ENCODE data around the gene ZC2HC1B. TPM values are rescaled to one million over a fixed set of nuclear protein-coding genes. Genes with fewer than 3 reads are reported as not detected.

Gene ZC2HC1B
- total and polyA plus RNA-seq, 9 of the 15 experiments (the other 6 are each of a cell fraction or from before 2014, with no cell fraction given) = not detected

DNA sequence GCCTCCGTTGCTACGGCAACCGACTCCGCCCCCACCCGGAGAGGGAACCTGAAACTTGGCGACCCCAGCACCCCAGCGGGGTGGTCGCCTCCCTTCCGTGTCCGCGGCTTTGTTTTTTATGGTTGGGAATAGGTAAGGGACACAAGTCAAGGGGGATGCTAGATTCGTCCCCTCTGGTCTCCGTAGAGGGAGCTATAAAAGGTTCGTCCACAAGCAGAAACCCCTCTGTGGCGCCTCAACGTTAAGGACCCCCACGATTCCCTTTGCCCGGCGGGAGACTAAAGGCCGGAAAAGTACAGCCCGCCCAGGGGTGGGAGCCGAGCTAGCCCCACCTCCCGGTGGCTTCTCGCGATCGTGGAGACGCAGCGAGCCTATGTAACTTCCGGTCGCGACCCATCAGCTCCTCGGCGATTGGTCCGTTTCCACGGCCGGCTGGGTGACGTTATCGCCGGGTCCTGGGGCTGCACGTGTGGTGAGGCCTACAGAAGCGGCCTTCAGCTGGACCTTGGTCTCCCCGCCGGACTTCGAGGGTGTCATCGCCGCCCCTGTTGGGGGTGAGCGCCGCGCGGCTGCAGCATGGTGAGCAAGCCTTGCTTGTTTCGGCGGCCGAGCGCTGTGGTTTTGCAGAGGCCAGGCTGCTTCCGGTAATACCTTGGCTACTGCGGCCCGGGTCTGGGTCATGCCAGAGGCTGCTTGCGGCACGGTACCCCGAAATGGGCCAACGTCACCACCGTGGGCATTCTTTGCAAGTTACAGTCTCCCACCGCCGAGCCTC, 21.2 kb upstream of the ZC2HC1B start, which contains the start of gene LTV1 (continued):
- TF ChIP-seq, protein P1, sequence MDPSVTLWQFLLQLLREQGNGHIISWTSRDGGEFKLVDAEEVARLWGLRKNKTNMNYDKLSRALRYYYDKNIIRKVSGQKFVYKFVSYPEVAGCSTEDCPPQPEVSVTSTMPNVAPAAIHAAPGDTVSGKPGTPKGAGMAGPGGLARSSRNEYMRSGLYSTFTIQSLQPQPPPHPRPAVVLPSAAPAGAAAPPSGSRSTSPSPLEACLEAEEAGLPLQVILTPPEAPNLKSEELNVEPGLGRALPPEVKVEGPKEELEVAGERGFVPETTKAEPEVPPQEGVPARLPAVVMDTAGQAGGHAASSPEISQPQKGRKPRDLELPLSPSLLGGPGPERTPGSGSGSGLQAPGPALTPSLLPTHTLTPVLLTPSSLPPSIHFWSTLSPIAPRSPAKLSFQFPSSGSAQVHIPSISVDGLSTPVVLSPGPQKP (CRISPR knock-in tag; IDR thresholded peaks at IDR 0.05) = no peak
- TF ChIP-seq BCOR (IDR thresholded peaks at IDR 0.05) (no peak), ATF1 (CRISPR knock-in tag; IDR thresholded peaks at IDR 0.05) (peak; percentile 57), ATF1 (tag; IDR thresholded peaks at IDR 0.05) (peak; percentile 98), ERF (CRISPR knock-in tag; IDR thresholded peaks at IDR 0.05) (0 out of 2 replicates have a peak, but pooled peaks have one; percentile 73), POU5F1 (IDR thresholded peaks at IDR 0.05; ENCODE audit: borderline replicate concordance, low read depth, low read length, partially characterized antibody) (no peak), ZNF140 (CRISPR knock-in tag; IDR thresholded peaks at IDR 0.05) (no peak), GABPB2 (CRISPR knock-in tag; conservative IDR thresholded peaks at IDR 0.05) (no peak), EHMT2 (IDR thresholded peaks at IDR 0.05) (no peak), TCF3 (CRISPR knock-in tag; IDR thresholded peaks at IDR 0.05) (no peak)
- TF ChIP-seq, protein P2, sequence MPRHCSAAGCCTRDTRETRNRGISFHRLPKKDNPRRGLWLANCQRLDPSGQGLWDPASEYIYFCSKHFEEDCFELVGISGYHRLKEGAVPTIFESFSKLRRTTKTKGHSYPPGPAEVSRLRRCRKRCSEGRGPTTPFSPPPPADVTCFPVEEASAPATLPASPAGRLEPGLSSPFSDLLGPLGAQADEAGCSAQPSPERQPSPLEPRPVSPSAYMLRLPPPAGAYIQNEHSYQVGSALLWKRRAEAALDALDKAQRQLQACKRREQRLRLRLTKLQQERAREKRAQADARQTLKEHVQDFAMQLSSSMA (CRISPR knock-in tag; IDR thresholded peaks at IDR 0.05) = 0 out of 2 replicates have a peak, but pooled peaks have one; percentile 51
- TF ChIP-seq, protein P3, sequence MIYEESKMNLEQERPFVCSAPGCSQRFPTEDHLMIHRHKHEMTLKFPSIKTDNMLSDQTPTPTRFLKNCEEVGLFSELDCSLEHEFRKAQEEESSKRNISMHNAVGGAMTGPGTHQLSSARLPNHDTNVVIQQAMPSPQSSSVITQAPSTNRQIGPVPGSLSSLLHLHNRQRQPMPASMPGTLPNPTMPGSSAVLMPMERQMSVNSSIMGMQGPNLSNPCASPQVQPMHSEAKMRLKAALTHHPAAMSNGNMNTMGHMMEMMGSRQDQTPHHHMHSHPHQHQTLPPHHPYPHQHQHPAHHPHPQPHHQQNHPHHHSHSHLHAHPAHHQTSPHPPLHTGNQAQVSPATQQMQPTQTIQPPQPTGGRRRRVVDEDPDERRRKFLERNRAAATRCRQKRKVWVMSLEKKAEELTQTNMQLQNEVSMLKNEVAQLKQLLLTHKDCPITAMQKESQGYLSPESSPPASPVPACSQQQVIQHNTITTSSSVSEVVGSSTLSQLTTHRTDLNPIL (CRISPR knock-in tag; IDR thresholded peaks at IDR 0.05) = no peak
- TF ChIP-seq, protein P4, sequence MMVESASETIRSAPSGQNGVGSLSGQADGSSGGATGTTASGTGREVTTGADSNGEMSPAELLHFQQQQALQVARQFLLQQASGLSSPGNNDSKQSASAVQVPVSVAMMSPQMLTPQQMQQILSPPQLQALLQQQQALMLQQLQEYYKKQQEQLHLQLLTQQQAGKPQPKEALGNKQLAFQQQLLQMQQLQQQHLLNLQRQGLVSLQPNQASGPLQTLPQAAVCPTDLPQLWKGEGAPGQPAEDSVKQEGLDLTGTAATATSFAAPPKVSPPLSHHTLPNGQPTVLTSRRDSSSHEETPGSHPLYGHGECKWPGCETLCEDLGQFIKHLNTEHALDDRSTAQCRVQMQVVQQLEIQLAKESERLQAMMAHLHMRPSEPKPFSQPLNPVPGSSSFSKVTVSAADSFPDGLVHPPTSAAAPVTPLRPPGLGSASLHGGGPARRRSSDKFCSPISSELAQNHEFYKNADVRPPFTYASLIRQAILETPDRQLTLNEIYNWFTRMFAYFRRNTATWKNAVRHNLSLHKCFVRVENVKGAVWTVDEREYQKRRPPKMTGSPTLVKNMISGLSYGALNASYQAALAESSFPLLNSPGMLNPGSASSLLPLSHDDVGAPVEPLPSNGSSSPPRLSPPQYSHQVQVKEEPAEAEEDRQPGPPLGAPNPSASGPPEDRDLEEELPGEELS (CRISPR knock-in tag; IDR thresholded peaks at IDR 0.05; ENCODE audit: borderline replicate concordance) = peak; percentile 97
- TF ChIP-seq, protein P5, sequence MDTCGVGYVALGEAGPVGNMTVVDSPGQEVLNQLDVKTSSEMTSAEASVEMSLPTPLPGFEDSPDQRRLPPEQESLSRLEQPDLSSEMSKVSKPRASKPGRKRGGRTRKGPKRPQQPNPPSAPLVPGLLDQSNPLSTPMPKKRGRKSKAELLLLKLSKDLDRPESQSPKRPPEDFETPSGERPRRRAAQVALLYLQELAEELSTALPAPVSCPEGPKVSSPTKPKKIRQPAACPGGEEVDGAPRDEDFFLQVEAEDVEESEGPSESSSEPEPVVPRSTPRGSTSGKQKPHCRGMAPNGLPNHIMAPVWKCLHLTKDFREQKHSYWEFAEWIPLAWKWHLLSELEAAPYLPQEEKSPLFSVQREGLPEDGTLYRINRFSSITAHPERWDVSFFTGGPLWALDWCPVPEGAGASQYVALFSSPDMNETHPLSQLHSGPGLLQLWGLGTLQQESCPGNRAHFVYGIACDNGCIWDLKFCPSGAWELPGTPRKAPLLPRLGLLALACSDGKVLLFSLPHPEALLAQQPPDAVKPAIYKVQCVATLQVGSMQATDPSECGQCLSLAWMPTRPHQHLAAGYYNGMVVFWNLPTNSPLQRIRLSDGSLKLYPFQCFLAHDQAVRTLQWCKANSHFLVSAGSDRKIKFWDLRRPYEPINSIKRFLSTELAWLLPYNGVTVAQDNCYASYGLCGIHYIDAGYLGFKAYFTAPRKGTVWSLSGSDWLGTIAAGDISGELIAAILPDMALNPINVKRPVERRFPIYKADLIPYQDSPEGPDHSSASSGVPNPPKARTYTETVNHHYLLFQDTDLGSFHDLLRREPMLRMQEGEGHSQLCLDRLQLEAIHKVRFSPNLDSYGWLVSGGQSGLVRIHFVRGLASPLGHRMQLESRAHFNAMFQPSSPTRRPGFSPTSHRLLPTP (IDR thresholded peaks at IDR 0.05; ENCODE audit: borderline replicate concordance, extremely low read depth, insufficient read length) = no peak

All from K562 (cell line).